SU-DHL-6 (cell line): ENCODE measurements around the gene CCDC18.
"Not testable (repeated sequence)": the region's sequence is repeated elsewhere in the genome, so short reads cannot be mapped to it uniquely, and the experiment has no call there.

Source experiments
- H2AFZ ChIP-seq: fragments of 200-600 bp; sonication (generic); 2 replicates; pipeline ENCODE4 v1.6.1; 2014; ENCODE audit warnings: low read depth, mild to moderate bottlenecking, moderate library complexity, mixed read lengths, antibody characterized with exemption, low read length; ENCODE audit not compliant: severe bottlenecking
- H3F3A ChIP-seq: fragments of 200-600 bp; shearing (Covaris generic); 2 replicates; pipeline ENCODE4 v1.6.0; 2016; ENCODE audit warnings: antibody characterized with exemption, mild to moderate bottlenecking; ENCODE audit not compliant: insufficient read depth
- H3K27ac ChIP-seq: fragments of 200-600 bp; sonication (generic); 2 replicates; pipeline ENCODE4 v1.5.1; 2016; ENCODE audit warnings: low read depth, mild to moderate bottlenecking, low read length, moderate library complexity, mixed read lengths
- H3K27me3 ChIP-seq: fragments of 200-600 bp; sonication (generic), shearing (Covaris generic); 2 replicates; pipeline ENCODE4 v1.6.0; 2014; ENCODE audit warnings: mild to moderate bottlenecking, low read length
- H3K36me3 ChIP-seq: fragments of 200-600 bp; sonication (generic); 2 replicates; pipeline ENCODE4 v1.6.1; 2014; ENCODE audit warnings: mild to moderate bottlenecking, low read length, mixed read lengths
- H3K4me2 ChIP-seq: fragments of 300-600, 200-600 bp; shearing (Covaris generic), sonication (generic); 2 replicates; pipeline ENCODE4 v1.6.0; 2014; ENCODE audit warnings: low read length, low read depth, mild to moderate bottlenecking; ENCODE audit not compliant: poor library complexity, severe bottlenecking
- H3K4me3 ChIP-seq: fragments of 200-600 bp; sonication (generic); 2 replicates; pipeline ENCODE4 v1.5.1; 2014; ENCODE audit warnings: antibody characterized with exemption, low read length, mild to moderate bottlenecking, mixed read lengths; ENCODE audit not compliant: insufficient read depth, poor library complexity, severe bottlenecking
- H3K79me2 ChIP-seq: fragments of 200-600 bp; sonication (generic); 2 replicates; pipeline ENCODE4 v1.6.1; 2014; ENCODE audit warnings: mild to moderate bottlenecking, low read length, moderate library complexity; ENCODE audit not compliant: insufficient read depth
- H3K9ac ChIP-seq: fragments of 200-600 bp; sonication (generic); 2 replicates; pipeline ENCODE4 v1.7.0; 2014; ENCODE audit warnings: mild to moderate bottlenecking, low read length
- H3K9me2 ChIP-seq: fragments of 200-600 bp; sonication (generic); replicated peaks from 2 replicates; pipeline ENCODE4 v1.6.1; 2014; ENCODE audit warnings: low read length; ENCODE audit not compliant: insufficient read depth
- H3K9me3 ChIP-seq: fragments of 200-600 bp; sonication (generic); 2 replicates; pipeline ENCODE4 v1.6.1; 2014; ENCODE audit warnings: low read length, mixed read lengths; ENCODE audit not compliant: insufficient read depth
- H4K20me1 ChIP-seq: fragments of 200-600 bp; sonication (generic); 2 replicates; pipeline ENCODE4 v1.6.1; 2014; ENCODE audit warnings: low read depth, mild to moderate bottlenecking, antibody characterized with exemption, low read length, moderate library complexity, mixed read lengths
- CTCF ChIP-seq: fragments of 200-600 bp; sonication (generic); IDR thresholded peaks from one replicate; pipeline ENCODE4 v1.5.1; 2017; ENCODE audit warnings: antibody characterized with exemption, mild to moderate bottlenecking, low read length, moderate library complexity; ENCODE audit not compliant: insufficient read depth, poor library complexity, severe bottlenecking
- EZH2phosphoT487 ChIP-seq: fragments of 200-600 bp; sonication (generic), shearing (Covaris generic); conservative IDR thresholded peaks from 2 replicates; pipeline ENCODE4 v1.6.1; 2018; ENCODE audit warnings: mild to moderate bottlenecking, antibody characterized with exemption, low read length, moderate library complexity, mixed read lengths

CCDC18 gene

DNA sequence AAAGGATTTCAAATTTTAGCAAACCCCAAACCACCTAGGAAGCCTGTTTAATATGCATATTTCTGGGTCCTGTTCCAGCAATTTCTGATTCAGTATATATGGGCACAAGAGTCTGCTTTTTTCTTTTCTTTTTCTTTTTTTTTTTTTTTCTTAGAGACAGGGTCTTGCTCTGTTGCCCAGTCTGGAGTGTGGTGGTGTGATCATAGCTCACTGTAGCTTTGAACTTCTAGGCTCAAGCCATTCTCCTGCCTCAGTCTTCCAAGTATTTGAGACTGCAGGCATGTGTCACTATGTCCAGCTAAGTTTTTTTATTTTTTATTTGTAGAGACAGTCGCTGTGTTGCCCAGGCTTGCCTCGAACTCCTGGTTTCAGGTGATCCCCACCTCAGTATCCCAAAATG is 34.8 kb downstream of the CCDC18 start:
- Histone ChIP-seq H3K9ac (no peak overlapping the region), H3K4me3 (no peak overlapping the region), H3K27ac (no peak overlapping the region), H3K79me2 (no peaks in the 10 kb centered on the region), H3K9me3 (no peaks in the 10 kb centered on the region), H4K20me1 (no peaks in the 10 kb centered on the region), H3K27me3 (no peaks in the 10 kb centered on the region), H3K4me2 (no peak overlapping the region), H3K36me3 (peaks cover 32% of the 10 kb centered on the region; the same call in 1 of the 2 replicates), H3F3A (no peaks in the 10 kb centered on the region), H3K9me2 (no peaks in the 10 kb centered on the region), H2AFZ (no peak overlapping the region)
- TF ChIP-seq EZH2phosphoT487 (no peak), CTCF (no peak)

GRCh38 chr1:93219443-93219842 is 38.9 kb downstream of the CCDC18 start:
- no peak for TF ChIP-seq CTCF
- Histone ChIP-seq H3K79me2 (no peaks in the 10 kb centered on the region), H2AFZ (no peak overlapping the region), H3K4me2 (peak overlapping the region; percentile 8), H3F3A (no peaks in the 10 kb centered on the region), H3K27me3 (no peaks in the 10 kb centered on the region), H3K9ac (no peak overlapping the region), H3K4me3 (no peak overlapping the region), H3K27ac (no peak overlapping the region), H4K20me1 (no peaks in the 10 kb centered on the region), H3K36me3 (peaks cover 32% of the 10 kb centered on the region), H3K9me2 (no peaks in the 10 kb centered on the region), H3K9me3 (no peaks in the 10 kb centered on the region)

GRCh38 chr1:93220716-93221115 is 40.2 kb downstream of the CCDC18 start:
- not testable (repeated sequence) for H3K4me3 ChIP-seq, H2AFZ ChIP-seq, H3F3A ChIP-seq, H3K9ac ChIP-seq, H3K79me2 ChIP-seq, H3K9me2 ChIP-seq, H3K27me3 ChIP-seq, H3K4me2 ChIP-seq, H3K27ac ChIP-seq, H3K9me3 ChIP-seq, H4K20me1 ChIP-seq
- peaks cover 29% of the 10 kb centered on the region for H3K36me3 ChIP-seq

- H3K9me3 ChIP-seq, result no peaks in the 10 kb centered on the region
- no peaks in the 10 kb centered on the region for H3K9me2 ChIP-seq
- 0 out of 2 replicates have a peak, but pooled peaks cover 7% of the 10 kb centered on the region for H3F3A ChIP-seq
- no peak overlapping the region for H3K4me2 ChIP-seq
- no peaks in the 10 kb centered on the region for H3K27me3 ChIP-seq
- no peaks in the 10 kb centered on the region for H3K79me2 ChIP-seq
- H2AFZ ChIP-seq, result no peak overlapping the region
- H4K20me1 ChIP-seq, result no peaks in the 10 kb centered on the region
- H3K9ac ChIP-seq, result no peak overlapping the region
- H3K36me3 ChIP-seq, result peaks cover 30% of the 10 kb centered on the region
- H3K4me3 ChIP-seq, result no peak overlapping the region
- TF ChIP-seq CTCF (no peak), EZH2phosphoT487 (no peak)
- no peak overlapping the region for H3K27ac ChIP-seq
Observed at GRCh38 chr1:93221913-93222312, 41.4 kb downstream of the CCDC18 start.
